H1 (cell line): Measurements from ENCODE around the gene TMED10. TPM values are rescaled to one million over a fixed set of nuclear protein-coding genes. Genes with fewer than 3 reads are reported as not detected.

Experiments
- JUND ChIP-seq: IDR thresholded peaks from 2 replicates; pipeline ENCODE4 v1.6.1; 2011; ENCODE audit warnings: mild to moderate bottlenecking, improper control_type of control experiment, low read length
- RFX5 ChIP-seq: IDR thresholded peaks from 2 replicates; pipeline ENCODE4 v1.6.1; 2011; ENCODE audit warnings: low read depth, low read length, improper control_type of control experiment, borderline replicate concordance
- SIN3A ChIP-seq, 2 experiments: IDR thresholded peaks in 1 of 2; conservative IDR thresholded peaks in 1 of 2; 2 replicates each; pipeline ENCODE4 v1.6.1; 2011 to 2012; ENCODE audit warnings: low read length in 2 of 2, improper control_type of control experiment in 1 of 2, low read depth in 1 of 2, mild to moderate bottlenecking in 1 of 2
- TCF12 ChIP-seq: IDR thresholded peaks from 2 replicates; pipeline ENCODE4 v1.6.1; 2011; ENCODE audit warnings: low read depth, mild to moderate bottlenecking, low read length
- polyA plus RNA-seq, 7 experiments: library from polyadenylated mRNA; depleted of rRNA in 3 of 7; stranded (reverse) in 5 of 7; unstranded in 2 of 7; fragments of >200 nt in 5 of 7; fragments of 200-250 nt in 2 of 7; gene quantifications; 1 replicate in 5 of 7; 2 replicates in 1 of 7; 4 replicates in 1 of 7; pipeline versions ENCODE4 v1.2.1 to v1.2.3, GENCODE V29; 2011 to 2013; ENCODE audit warnings: missing spikeins in 2 of 7, mixed read lengths in 2 of 7
- total RNA-seq: library from RNA; stranded (reverse); fragmentation: NEBNext Ultra II Directional; extraction: Animal tissue kit (Norgen Biotek cat#: 25700); gene quantifications from 2 replicates; pipeline ENCODE4 v1.2.1, GENCODE V29; 2021
- TF ChIP-seq, protein P1 (sequence below): fragments of 300-600 bp; sonication (generic); IDR thresholded peaks from 2 replicates; pipeline ENCODE4 v1.7.1; 2012; ENCODE audit warnings: low read length, moderate library complexity, mild to moderate bottlenecking, inconsistent platforms; ENCODE audit not compliant: insufficient replicate concordance

Gene TMED10
- total and polyA plus RNA-seq, 2 of the 8 experiments (the other 6 are each of a cell fraction or from before 2014, with no cell fraction given), result 218 to 250 TPM

- TF ChIP-seq, protein P1, sequence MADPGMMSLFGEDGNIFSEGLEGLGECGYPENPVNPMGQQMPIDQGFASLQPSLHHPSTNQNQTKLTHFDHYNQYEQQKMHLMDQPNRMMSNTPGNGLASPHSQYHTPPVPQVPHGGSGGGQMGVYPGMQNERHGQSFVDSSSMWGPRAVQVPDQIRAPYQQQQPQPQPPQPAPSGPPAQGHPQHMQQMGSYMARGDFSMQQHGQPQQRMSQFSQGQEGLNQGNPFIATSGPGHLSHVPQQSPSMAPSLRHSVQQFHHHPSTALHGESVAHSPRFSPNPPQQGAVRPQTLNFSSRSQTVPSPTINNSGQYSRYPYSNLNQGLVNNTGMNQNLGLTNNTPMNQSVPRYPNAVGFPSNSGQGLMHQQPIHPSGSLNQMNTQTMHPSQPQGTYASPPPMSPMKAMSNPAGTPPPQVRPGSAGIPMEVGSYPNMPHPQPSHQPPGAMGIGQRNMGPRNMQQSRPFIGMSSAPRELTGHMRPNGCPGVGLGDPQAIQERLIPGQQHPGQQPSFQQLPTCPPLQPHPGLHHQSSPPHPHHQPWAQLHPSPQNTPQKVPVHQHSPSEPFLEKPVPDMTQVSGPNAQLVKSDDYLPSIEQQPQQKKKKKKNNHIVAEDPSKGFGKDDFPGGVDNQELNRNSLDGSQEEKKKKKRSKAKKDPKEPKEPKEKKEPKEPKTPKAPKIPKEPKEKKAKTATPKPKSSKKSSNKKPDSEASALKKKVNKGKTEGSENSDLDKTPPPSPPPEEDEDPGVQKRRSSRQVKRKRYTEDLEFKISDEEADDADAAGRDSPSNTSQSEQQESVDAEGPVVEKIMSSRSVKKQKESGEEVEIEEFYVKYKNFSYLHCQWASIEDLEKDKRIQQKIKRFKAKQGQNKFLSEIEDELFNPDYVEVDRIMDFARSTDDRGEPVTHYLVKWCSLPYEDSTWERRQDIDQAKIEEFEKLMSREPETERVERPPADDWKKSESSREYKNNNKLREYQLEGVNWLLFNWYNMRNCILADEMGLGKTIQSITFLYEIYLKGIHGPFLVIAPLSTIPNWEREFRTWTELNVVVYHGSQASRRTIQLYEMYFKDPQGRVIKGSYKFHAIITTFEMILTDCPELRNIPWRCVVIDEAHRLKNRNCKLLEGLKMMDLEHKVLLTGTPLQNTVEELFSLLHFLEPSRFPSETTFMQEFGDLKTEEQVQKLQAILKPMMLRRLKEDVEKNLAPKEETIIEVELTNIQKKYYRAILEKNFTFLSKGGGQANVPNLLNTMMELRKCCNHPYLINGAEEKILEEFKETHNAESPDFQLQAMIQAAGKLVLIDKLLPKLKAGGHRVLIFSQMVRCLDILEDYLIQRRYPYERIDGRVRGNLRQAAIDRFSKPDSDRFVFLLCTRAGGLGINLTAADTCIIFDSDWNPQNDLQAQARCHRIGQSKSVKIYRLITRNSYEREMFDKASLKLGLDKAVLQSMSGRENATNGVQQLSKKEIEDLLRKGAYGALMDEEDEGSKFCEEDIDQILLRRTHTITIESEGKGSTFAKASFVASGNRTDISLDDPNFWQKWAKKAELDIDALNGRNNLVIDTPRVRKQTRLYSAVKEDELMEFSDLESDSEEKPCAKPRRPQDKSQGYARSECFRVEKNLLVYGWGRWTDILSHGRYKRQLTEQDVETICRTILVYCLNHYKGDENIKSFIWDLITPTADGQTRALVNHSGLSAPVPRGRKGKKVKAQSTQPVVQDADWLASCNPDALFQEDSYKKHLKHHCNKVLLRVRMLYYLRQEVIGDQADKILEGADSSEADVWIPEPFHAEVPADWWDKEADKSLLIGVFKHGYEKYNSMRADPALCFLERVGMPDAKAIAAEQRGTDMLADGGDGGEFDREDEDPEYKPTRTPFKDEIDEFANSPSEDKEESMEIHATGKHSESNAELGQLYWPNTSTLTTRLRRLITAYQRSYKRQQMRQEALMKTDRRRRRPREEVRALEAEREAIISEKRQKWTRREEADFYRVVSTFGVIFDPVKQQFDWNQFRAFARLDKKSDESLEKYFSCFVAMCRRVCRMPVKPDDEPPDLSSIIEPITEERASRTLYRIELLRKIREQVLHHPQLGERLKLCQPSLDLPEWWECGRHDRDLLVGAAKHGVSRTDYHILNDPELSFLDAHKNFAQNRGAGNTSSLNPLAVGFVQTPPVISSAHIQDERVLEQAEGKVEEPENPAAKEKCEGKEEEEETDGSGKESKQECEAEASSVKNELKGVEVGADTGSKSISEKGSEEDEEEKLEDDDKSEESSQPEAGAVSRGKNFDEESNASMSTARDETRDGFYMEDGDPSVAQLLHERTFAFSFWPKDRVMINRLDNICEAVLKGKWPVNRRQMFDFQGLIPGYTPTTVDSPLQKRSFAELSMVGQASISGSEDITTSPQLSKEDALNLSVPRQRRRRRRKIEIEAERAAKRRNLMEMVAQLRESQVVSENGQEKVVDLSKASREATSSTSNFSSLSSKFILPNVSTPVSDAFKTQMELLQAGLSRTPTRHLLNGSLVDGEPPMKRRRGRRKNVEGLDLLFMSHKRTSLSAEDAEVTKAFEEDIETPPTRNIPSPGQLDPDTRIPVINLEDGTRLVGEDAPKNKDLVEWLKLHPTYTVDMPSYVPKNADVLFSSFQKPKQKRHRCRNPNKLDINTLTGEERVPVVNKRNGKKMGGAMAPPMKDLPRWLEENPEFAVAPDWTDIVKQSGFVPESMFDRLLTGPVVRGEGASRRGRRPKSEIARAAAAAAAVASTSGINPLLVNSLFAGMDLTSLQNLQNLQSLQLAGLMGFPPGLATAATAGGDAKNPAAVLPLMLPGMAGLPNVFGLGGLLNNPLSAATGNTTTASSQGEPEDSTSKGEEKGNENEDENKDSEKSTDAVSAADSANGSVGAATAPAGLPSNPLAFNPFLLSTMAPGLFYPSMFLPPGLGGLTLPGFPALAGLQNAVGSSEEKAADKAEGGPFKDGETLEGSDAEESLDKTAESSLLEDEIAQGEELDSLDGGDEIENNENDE, result no peak
- TF ChIP-seq TCF12 (no peak), RFX5 (no peak), JUND (no peak), SIN3A (conservative IDR thresholded peaks at IDR 0.05 in 1 of 2, IDR thresholded peaks at IDR 0.05 in 1 of 2; ENCODE audit: low read depth in 1 of 2, low read length in 2 of 2) (no peak)
Observed at GRCh38 chr14:75164809-75165208, 11.6 kb downstream of the TMED10 start (continued).
